HepG2 (cell line): Measurements from ENCODE around the gene SPAG5. TPM values are rescaled to one million over a fixed set of nuclear protein-coding genes. Genes with fewer than 3 reads are reported as not detected.

Source experiments
- ATAC-seq: fragments of 200-7000 bp; cut with Tn5 transposase; 3 replicates; pipeline ENCODE4 v1.9.1; 2020; ENCODE audit warnings: mild to moderate bottlenecking, moderate library complexity
- BruUV-seq: library from RNA; stranded (reverse); fragments of 400-500 nt; replicated peaks from 2 replicates; lab custom pipeline; 2021; lab: Mats Ljungman, UMichigan
- CTCF ChIA-PET: fragments of 300-600 bp; formaldehyde crosslinking; extraction: SDS; loops from one replicate; lab custom pipeline; 2021; ENCODE audit warnings: low total read pairs, inconsistent platforms, low intra/inter-chr PET ratio; lab: Yijun Ruan, JAX
- POLR2A ChIA-PET: fragments of 350-600 bp; sonication (Branson Sonifier 250); formaldehyde crosslinking; loops from one replicate; lab custom pipeline; 2020; ENCODE audit warnings: antibody characterized with exemption, inconsistent platforms; lab: Yijun Ruan, JAX
- DNase-seq: peaks from one replicate; pipeline ENCODE4 v3.0.0-alpha.2; 2015; ENCODE audit warnings: low spot score
- FAIRE-seq: peaks from 3 replicates; lab custom pipeline; 2011; peaks lifted over from hg19 to GRCh38; lab: Jason Lieb, UNC
- H2AFZ ChIP-seq: one replicate; pipeline ENCODE4 v1.6.1; 2011; ENCODE audit warnings: low read length, inconsistent platforms
- H3K27ac ChIP-seq: fragments of 300-600 bp; 3 replicates; pipeline ENCODE4 v1.8.0; 2011; ENCODE audit warnings: mixed run types, mild to moderate bottlenecking, mixed read lengths, low read length, inconsistent platforms; ENCODE audit not compliant: insufficient read depth; ENCODE audit errors: extremely low read length
- H3K27me3 ChIP-seq, 2 experiments: fragments of 200-600 bp in 1 of 2; 2 replicates in 1 of 2; 3 replicates in 1 of 2; pipeline versions ENCODE4 v1.6.0 to v1.8.0; 2011; ENCODE audit warnings: low read length in 2 of 2, mild to moderate bottlenecking in 2 of 2, moderate library complexity in 2 of 2, inconsistent platforms in 1 of 2; ENCODE audit not compliant: insufficient read depth in 2 of 2, control insufficient read depth in 1 of 2
- H3K36me3 ChIP-seq, 2 experiments: fragments of 200-600 bp in 1 of 2; replicated peaks in 1 of 2; 2 replicates in 1 of 2; 3 replicates in 1 of 2; pipeline versions ENCODE4 v1.5.1 to v1.8.0; 2011; ENCODE audit warnings: low read length in 2 of 2, inconsistent platforms in 1 of 2; ENCODE audit not compliant: insufficient read depth in 2 of 2, control insufficient read depth in 1 of 2
- H3K4me1 ChIP-seq: 2 replicates; pipeline ENCODE4 v1.5.1; 2012; ENCODE audit warnings: low read length, inconsistent platforms; ENCODE audit not compliant: insufficient read depth
- H3K4me2 ChIP-seq: 2 replicates; pipeline ENCODE4 v1.6.0; 2011; ENCODE audit warnings: low read depth, low read length, inconsistent platforms
- H3K4me3 ChIP-seq, 3 experiments: fragments of 200-600 bp in 1 of 3; sonication (generic), shearing (Covaris generic) in 1 of 3; replicated peaks in 1 of 3; 2 replicates each; pipeline ENCODE4 v1.5.1; 2011 to 2016; ENCODE audit warnings: low read length in 3 of 3, inconsistent platforms in 2 of 3, low read depth in 2 of 3, mild to moderate bottlenecking in 2 of 3, control low read depth in 1 of 3, mixed read lengths in 1 of 3; ENCODE audit not compliant: insufficient read depth in 1 of 3
- H3K79me2 ChIP-seq: one replicate; pipeline ENCODE4 v1.6.1; 2011; ENCODE audit warnings: low read length, inconsistent platforms; ENCODE audit not compliant: insufficient read depth
- H3K9ac ChIP-seq: 2 replicates; pipeline ENCODE4 v1.6.0; 2011; ENCODE audit warnings: mild to moderate bottlenecking, low read depth, low read length, inconsistent platforms; ENCODE audit not compliant: insufficient read depth
- H3K9me3 ChIP-seq: 2 replicates; pipeline ENCODE4 v1.5.1; 2012; ENCODE audit warnings: mild to moderate bottlenecking, low read length
- H4K20me1 ChIP-seq: 2 replicates; pipeline ENCODE4 v1.6.0; 2011; ENCODE audit warnings: inconsistent platforms, mild to moderate bottlenecking, low read length, moderate library complexity; ENCODE audit not compliant: insufficient read depth
- RFX1 ChIP-seq: fragments of 450-650 bp; IDR thresholded peaks from 2 replicates; pipeline ENCODE4 v1.6.1; 2017
- RFX3 ChIP-seq: IDR thresholded peaks from 2 replicates; pipeline ENCODE4 v1.6.1; 2016; ENCODE audit warnings: missing biosample characterization, missing genetic modification reagents
- ZNF543 ChIP-seq: sonication (generic); formaldehyde crosslinking; IDR thresholded peaks from 2 replicates; pipeline ENCODE4 v1.4.0; 2020; ENCODE audit warnings: mild to moderate bottlenecking, missing genetic modification reagents
- ZNF780A ChIP-seq: sonication (generic); formaldehyde crosslinking; IDR thresholded peaks from 2 replicates; pipeline ENCODE4 v1.8.0; 2022; ENCODE audit warnings: mild to moderate bottlenecking, missing genetic modification reagents, moderate library complexity
- WGBS: methylation state at CpG from one replicate; pipeline ENCODE4 v1.1.6; 2017; ENCODE audit warnings: low lambda C conversion rate; 5-methylcytosine and 5-hydroxymethylcytosine counted together
- in situ Hi-C: cut with HindIII; loops from 2 replicates; pipeline ENCODE4 v1.10.0; 2017; ENCODE audit warnings: low pct_unique_long_range_greater_than_20kb; ENCODE audit not compliant: extremely low pct_ligation_motif_present
- intact Hi-C: fragments of 100-400 bp; cut with micrococcal nuclease; formaldehyde crosslinking; loops from one replicate; pipeline ENCODE4 v1.10.0; 2022; ENCODE audit not compliant: unreplicated experiment
- polyA plus RNA-seq, 8 experiments: library from polyadenylated mRNA; depleted of rRNA in 3 of 8; stranded (reverse) in 7 of 8; unstranded in 1 of 8; fragments of >200 nt; fragmentation: Illumina TruSeq in 4 of 8; extraction: Trizol in 4 of 8; gene quantifications; 2 replicates each; pipeline versions ENCODE4 v1.2.1 to v1.2.3, GENCODE V29; 2011 to 2016; ENCODE audit warnings: low read depth in 4 of 8, missing spikeins in 1 of 8, mixed read lengths in 1 of 8; ENCODE audit not compliant: insufficient read depth in 1 of 8
- total RNA-seq, 5 experiments: library from RNA; depleted of rRNA; stranded (reverse); fragments of >200 nt; fragmentation: Illumina TruSeq; extraction: Trizol; gene quantifications; 2 replicates each; pipeline ENCODE4 v1.2.3, GENCODE V29; 2016; ENCODE audit warnings: low read depth in 1 of 5
- TF ChIP-seq, protein P1 (sequence below): sonication (generic); formaldehyde crosslinking; IDR thresholded peaks from 2 replicates; pipeline ENCODE4 v1.5.0; 2020; ENCODE audit warnings: mild to moderate bottlenecking, missing genetic modification reagents, borderline replicate concordance
- TF ChIP-seq, protein P2 (sequence below): sonication (generic); formaldehyde crosslinking; IDR thresholded peaks from 2 replicates; pipeline ENCODE4 v1.4.0; 2020; ENCODE audit warnings: missing genetic modification reagents; ENCODE audit errors: not compliant biosample characterization

Gene SPAG5
- total and polyA plus RNA-seq, 2 of the 13 experiments (the other 11 are each of a cell fraction or from before 2014, with no cell fraction given) = 41.4 to 98.0 TPM

DNA sequence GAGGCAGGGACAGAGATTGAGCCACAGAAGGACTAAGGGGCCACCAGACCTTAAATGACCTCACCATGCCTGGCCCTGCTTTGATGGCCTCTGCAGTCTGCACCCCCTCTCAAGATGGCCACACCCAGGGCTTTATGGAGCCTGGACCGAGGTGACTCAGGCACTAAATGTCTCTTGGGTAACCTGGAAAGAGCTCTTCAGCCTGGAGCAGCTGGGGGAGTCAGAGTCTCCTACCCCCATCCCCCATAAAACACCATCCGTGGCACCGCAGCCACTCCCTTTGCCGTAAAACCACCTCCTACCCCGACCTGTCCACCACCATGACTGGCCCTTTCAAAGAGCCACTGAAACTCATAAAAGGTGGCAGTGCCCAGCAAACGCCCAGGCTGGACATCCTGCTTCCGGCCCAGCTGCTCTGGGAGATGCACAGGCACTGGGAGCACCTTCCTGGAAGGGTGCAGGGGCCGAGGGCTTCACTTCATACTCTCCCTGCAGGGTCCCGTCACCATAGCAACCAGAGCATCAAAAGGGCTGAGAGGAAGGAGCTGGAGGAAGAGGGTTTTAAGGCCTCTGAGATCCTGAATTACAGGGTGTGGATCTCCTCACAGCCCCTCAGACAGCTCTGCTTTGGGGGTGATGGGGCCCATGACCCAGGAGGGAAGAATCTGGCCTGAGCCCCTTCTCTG lies 70.4 kb downstream of the SPAG5 start:
- no peak overlapping the region for H2AFZ ChIP-seq
- no peaks in the 10 kb centered on the region for H3K79me2 ChIP-seq
- in situ Hi-C loops = no loop called here
- DNase-seq (no peak), FAIRE-seq (no peak), ATAC-seq (no peak)
- no peaks in the 10 kb centered on the region for H3K9me3 ChIP-seq
- no peak for TF ChIP-seq ZNF780A (CRISPR knock-in tag)
- no peak for TF ChIP-seq RFX3
- TF ChIP-seq, protein P1, sequence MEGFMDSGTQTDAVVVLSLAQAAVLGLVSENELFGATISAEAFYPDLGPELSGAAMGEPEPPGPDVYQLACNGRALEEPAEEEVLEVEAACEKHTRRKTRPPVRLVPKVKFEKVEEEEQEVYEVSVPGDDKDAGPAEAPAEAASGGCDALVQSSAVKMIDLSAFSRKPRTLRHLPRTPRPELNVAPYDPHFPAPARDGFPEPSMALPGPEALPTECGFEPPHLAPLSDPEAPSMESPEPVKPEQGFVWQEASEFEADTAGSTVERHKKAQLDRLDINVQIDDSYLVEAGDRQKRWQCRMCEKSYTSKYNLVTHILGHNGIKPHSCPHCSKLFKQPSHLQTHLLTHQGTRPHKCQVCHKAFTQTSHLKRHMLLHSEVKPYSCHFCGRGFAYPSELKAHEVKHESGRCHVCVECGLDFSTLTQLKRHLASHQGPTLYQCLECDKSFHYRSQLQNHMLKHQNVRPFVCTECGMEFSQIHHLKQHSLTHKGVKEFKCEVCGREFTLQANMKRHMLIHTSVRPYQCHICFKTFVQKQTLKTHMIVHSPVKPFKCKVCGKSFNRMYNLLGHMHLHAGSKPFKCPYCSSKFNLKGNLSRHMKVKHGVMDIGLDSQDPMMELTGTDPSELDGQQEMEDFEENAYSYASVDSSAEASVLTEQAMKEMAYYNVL (CRISPR knock-in tag) = no peak
- TF ChIP-seq ZNF543 (CRISPR knock-in tag) = no peak
- 0 out of 2 replicates have a peak, but pooled peaks have one; percentile 22 for TF ChIP-seq RFX1
- TF ChIP-seq, protein P2, sequence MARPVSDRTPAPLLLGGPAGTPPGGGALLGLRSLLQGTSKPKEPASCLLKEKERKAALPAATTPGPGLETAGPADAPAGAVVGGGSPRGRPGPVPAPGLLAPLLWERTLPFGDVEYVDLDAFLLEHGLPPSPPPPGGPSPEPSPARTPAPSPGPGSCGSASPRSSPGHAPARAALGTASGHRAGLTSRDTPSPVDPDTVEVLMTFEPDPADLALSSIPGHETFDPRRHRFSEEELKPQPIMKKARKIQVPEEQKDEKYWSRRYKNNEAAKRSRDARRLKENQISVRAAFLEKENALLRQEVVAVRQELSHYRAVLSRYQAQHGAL (CRISPR knock-in tag) = no peak
- H3K4me1 ChIP-seq = peaks cover 37% of the 10 kb centered on the region
- POLR2A ChIA-PET = no interaction called here
- no peak overlapping the region for H3K27ac ChIP-seq
- H4K20me1 ChIP-seq = no peaks in the 10 kb centered on the region
- 37% methylated on average over 9 of the region's 9 CpGs for WGBS
- intact Hi-C loops = loop anchor here (5.0 kb wide), 1 partner anchor 739 kb away; no protein-coding TSS in a partner anchor
- CTCF ChIA-PET = no interaction called here
- no peaks in the 10 kb centered on the region for H3K36me3 ChIP-seq
- no peak overlapping the region for H3K4me2 ChIP-seq
- BruUV-seq = no TSS peak
- H3K27me3 ChIP-seq = peaks cover 9 to 39% of the 10 kb centered on the region in 2 experiments; a peak in 4 of 5 replicates
- H3K4me3 ChIP-seq = no peak overlapping the region
- H3K9ac ChIP-seq = no peak overlapping the region
